NCI-H1092 (cell line): ENCODE results near the gene KLRG1.

Experiments used
- DNase-seq: peaks from one replicate; lab custom pipeline; 2025; lab: John Stamatoyannopoulos, UW

Gene KLRG1

GRCh38 chr12:9040484-9041186 is 51.3 kb downstream of the KLRG1 start:
- no peak for DNase-seq

- no peak for DNase-seq
These were observed 52.0 kb downstream of the KLRG1 start for GRCh38 chr12:9041321-9041720.

- no peak for DNase-seq
These were observed 54.4 kb downstream of the KLRG1 start for GRCh38 chr12:9043766-9044165.

- DNase-seq: no peak
These were observed 57.8 kb downstream of the KLRG1 start for GRCh38 chr12:9047105-9047504.

- no peak for DNase-seq
These were observed 59.6 kb downstream of the KLRG1 start for GRCh38 chr12:9048930-9049329.

- DNase-seq: no peak
These were observed 60.3 kb downstream of the KLRG1 start for GRCh38 chr12:9049520-9050133.

GRCh38 chr12:9050521-9051157 is 61.3 kb downstream of the KLRG1 start:
- DNase-seq: no peak

GRCh38 chr12:9051158-9051550 is 61.8 kb downstream of the KLRG1 start:
- no peak for DNase-seq

- no peak for DNase-seq
These were observed 63.3 kb downstream of the KLRG1 start for GRCh38 chr12:9052610-9053009.
